GM18867 (cell line): ENCODE data around the gene DEAF1.
"Not testable (repeated sequence)": the region's sequence is repeated elsewhere in the genome, so short reads cannot be mapped to it uniquely, and the experiment has no call there.

Source experiments
- ATAC-seq: cut with Tn5 transposase; IDR thresholded peaks from one replicate; pipeline ENCODE4 v1.9.1; 2021; ENCODE audit warnings: mild to moderate bottlenecking, moderate library complexity; ENCODE audit not compliant: unreplicated experiment

The DEAF1 gene

GRCh38 chr11:680970-681369 lies 14.1 kb downstream of the DEAF1 start:
- ATAC-seq = no peak

DNA sequence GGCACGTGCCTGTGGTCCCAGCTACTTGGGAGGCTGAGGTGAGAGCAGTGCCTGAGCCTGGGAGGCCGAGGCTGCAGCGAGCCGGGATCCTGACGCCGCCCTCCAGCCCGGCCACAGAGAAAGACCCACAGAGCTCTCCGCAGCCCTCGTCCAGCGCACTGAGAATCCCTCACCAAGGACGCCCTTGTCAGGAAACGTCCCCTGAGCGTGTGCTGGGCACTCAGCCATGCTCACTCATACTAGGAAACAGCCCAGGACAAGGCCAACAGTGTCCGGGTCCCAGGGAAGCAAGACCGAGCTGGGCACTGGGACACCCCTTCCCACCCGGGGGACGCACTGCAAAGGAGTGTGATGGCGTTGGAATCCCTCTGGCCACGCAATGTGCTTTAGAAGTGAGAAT lies 14.5 kb downstream of the DEAF1 start:
- no peak for ATAC-seq

- no peak for ATAC-seq
These were observed 15.5 kb downstream of the DEAF1 start for GRCh38 chr11:679271-680207.

- ATAC-seq = no peak
These were observed 16.7 kb downstream of the DEAF1 start for GRCh38 chr11:678297-678696.

GRCh38 chr11:674406-674805 lies 20.6 kb downstream of the DEAF1 start:
- ATAC-seq = no peak

- no peak for ATAC-seq
These were observed 21.2 kb downstream of the DEAF1 start for GRCh38 chr11:673866-674265.

DNA sequence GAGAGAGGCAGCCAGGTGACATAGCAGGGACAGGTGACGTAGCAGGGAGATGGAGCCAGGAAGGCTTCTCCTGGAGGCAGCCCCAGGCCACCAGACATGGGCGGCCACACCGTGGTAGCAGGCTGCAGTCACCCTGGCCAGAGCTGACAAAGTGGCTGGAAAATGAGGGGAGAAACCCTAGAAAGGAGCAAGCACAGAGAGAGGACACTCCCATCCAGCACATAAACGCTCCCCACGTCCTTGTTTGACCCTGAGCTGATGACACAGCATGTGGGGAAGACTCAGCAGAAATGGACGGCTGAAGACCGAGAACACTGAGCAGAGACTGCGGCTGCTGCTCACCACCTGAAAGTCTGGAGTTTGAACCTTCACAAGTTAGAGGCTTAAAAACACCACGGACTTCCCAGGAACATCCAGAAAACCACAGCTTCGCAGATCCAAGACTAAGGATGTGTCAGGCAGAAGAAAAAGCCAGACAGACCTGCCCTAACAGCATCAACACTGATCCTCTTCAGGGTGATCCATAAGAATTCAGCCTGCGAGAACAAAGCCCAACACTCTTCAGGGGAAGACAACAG lies 29.2 kb downstream of the DEAF1 start:
- no peak for ATAC-seq

DNA sequence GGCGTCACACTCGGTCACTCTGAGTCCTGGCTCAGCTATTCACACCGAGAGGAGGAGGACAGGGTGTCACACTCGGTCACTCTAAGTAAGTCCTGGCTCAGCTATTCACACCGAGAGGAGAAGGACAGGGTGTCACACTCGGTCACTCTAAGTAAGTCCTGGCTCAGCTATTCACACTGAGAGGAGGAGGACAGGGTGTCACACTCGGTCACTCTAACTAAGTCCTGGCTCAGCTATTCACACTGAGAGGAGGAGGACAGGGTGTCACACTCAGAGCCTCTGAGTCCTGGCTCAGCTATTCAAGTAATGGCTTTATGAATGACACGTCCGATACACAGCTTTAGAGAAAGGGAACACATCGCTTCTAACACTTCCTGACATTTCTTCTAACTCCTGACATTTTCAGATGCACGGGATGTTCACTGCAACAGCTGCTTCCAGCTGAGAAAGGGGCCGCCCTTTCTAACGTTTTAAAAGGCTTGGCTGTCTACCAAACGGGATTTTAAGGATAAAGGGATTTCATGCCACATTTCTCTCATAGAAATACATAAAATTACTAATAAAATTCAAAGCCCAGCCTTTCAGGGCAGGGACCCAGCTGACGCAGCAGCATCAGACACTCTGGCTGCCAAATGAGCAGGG lies 29.8 kb downstream of the DEAF1 start:
- ATAC-seq = no peak

DNA sequence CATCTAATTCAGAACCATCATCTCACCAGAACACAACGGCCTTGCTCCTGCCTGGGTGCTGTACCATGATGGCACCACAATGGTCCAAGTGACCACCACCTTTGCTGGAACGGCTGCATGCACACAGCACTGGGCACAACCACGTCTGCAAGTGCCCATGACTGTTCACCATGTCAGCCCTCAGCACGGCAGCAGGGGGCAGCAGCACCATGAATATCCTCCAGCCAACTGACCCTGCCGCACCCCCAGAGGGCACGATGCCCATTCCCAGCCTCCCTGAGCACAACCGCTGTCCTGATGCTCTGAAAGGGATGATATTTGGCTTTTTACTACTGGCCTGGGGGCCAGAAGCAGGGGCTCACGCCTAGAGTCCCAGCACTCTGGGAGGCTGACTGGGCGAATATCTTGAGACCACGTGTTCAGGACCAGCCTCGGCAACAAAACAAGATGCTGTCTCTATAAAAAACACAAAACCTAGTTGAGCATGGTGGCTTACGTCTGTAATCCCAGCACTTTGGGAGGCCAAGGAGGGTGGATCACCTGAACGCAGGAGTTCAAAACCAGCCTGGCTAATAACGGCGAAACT lies 32.2 kb downstream of the DEAF1 start:
- no peak for ATAC-seq

DNA sequence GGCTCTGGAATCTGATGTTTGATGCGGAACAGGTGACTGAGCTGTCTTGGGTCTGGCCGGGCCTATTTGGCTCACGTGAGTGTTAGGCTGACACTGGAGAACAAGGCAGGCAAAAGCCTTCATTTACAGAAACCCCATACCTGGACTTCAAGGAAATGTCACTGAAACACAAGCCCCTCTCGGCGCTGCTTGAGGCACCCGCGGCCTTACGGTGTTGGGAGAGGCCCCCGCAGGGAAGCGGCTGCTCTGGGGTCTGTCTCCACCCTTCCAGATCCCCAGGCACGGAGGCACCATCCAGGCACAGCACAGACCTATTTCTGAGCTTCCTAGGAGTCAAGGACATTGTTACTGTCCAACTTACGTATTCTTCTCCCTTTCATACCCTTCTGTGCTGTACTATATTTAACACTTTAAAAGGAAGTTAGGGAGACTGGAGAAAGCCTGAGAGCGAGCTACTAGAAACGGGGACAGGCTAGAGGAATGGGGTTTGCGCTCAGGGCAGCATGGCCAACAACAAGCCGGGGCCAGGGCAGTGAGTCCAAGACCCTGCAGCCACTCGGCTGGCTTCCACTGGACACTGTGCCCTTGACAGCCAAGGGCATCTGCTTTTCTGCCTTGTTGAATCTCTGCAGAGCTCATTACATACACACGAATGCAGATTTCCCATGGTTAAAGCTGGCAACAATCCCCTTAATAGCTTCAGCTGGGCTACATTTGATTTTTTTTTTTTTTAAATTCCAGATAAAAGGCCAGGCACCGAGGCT lies 34.2 kb downstream of the DEAF1 start:
- ATAC-seq = no peak

DNA sequence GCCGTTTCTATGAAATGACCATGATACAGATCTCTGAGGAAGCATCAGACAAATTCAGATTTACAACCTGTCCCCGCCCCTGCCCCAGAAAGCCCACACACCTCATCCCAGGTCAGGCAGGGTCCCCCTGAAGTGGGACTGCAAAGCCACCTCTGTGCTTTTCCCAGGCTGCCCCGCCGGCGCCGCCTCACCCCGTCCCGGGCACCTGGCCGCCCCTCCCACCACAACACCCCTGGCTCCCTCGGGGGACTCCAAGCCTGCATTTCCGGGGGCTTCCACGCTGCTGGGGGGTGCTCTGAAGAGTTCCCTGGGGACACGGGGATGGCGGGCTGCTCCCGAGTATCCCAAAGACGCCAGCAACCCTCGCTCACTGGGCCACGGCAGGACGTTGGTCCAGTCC lies 34.7 kb downstream of the DEAF1 start:
- ATAC-seq = no peak

GRCh38 chr11:659532-660085 lies 35.4 kb downstream of the DEAF1 start:
- ATAC-seq = no peak

DNA sequence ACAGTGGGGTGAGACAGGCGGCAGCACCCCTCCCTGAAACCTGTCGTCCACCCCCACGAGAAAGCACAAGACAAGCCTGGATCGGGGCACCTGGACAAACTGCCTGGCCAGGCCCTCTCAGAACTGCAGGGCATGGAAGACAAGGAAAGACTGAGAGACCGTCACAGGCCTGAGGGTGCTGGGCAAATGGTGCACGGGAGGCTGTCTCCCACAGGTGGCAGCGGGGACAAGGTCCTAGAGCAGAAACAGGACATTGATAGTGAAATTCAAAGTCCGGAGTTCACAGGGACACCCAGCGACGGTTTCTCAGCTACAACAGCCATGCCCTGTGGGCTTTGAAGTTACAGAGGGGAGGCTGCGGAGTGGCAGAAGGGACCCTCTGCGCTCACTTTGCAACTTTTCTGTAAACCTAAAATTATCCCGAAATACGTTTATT lies 37.3 kb downstream of the DEAF1 start:
- no peak for ATAC-seq

- no peak for ATAC-seq
These were observed 38.2 kb downstream of the DEAF1 start for GRCh38 chr11:656866-657265.

DNA sequence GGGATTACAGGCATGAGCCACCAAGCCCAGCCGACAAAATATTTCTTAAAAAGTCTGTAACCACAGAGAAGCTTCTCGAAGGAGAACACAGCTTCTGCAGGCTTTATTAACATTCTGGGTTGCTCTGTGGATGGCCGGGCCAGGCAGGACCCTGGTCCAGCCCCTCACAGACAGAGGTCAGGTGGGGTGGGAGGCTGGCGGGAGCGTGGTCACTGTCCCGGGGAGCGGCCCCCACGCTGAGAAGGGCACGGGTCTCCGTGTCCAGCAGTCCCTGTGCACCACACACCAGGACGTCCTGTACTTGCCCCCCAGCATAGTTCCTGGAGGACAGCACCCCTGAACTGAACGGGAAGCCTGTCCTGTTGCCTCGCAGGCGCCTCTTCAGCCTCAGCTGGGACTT lies 38.6 kb downstream of the DEAF1 start:
- ATAC-seq = no peak

GRCh38 chr11:655036-655726 lies 39.8 kb downstream of the DEAF1 start:
- no peak for ATAC-seq

DNA sequence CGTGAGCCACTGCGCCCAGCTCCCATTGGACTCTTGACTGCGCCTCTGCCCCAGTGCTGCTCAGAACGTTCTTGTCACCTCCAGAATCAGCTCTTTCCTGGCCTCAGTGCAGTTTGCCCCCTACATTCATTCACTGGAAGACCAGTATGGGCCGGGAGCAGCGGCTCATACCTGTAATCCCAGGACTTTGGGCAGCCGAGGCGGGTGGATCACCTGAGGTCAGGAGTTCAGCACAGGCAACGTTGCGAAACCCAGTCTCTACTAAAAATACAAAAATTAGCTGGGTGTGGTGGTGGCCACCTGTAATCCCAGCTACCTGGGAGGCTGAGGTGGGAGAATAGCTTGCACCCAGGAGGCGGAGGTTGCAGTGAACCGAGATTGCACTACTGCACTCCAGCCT lies 40.6 kb downstream of the DEAF1 start:
- ATAC-seq = not testable (repeated sequence)

GRCh38 chr11:653837-654236 lies 41.2 kb downstream of the DEAF1 start:
- ATAC-seq = no peak

GRCh38 chr11:653136-653535 lies 41.9 kb downstream of the DEAF1 start:
- not testable (repeated sequence) for ATAC-seq

DNA sequence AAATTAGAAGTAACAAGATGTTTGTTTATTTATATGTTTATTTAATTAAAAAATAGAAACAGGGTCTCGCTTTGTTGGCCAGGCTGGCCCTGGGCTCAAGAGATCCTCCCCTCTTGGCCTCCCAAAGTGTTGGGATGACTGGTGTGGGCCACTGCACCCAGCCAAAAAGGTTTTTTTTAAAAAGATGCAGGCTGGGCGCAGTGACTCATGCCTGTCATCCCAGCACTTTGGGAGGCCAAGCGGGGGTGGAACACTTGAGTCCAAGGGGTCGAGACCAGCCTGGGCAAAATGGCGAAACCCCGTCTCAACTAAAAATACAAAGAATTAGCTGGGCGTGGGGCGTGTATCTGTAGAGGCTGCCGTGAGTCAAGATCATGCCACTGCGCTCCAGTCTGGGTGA lies 44.5 kb downstream of the DEAF1 start:
- no peak for ATAC-seq
